ENCODE results near the gene TMEFF2.
"Not testable (repeated sequence)": the region's sequence is repeated elsewhere in the genome, so short reads cannot be mapped to it uniquely, and the experiment has no call there.

Gene TMEFF2

DNA sequence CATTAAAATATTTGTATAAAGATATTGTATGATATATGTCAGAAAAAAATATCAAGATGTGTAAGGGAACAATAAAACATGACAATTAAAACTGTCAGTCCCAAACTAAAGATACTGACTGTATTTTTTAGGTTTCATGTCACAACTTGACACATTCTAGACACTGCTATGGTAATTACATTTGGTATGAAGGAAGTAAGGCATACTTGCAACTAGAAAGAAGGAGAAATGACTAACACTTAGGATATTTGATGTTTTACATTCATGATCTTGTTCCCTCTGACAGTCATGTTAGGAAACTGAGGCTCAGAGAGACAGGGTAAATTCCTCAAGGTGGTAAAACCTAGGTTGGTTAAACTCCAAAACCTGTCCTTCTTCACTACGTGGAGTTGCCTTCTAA lies 68.3 kb downstream of the TMEFF2 start:
- Mint-ChIP-seq H3K27me3 (peaks cover 3% of the 10 kb centered on the region), H3K36me3 (no peaks in the 10 kb centered on the region), H3K27ac (no peak overlapping the region), H3K4me1 (no peaks in the 10 kb centered on the region), H3K4me3 (no peak overlapping the region), H3K9me3 (no peaks in the 10 kb centered on the region)

DNA sequence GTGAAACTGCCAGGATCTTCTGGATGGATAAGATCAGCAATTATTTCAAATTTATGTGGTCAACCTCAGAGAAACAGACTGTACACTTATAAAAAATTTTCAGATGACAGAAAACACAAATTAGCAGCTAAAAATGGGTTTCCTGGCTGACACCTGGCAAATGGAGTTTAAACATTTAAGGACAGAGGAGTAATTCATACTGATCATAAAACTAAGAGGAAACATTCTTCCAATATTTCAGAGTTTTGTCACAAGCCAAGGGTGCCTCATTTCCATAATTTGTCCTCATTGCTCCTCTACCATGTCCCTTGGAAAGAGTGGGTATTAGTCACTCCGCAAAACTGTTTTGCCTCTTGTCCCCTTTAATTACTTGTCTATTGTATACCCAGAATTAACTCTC lies 70.2 kb downstream of the TMEFF2 start:
- H3K9me3 Mint-ChIP-seq: no peaks in the 10 kb centered on the region
- H3K27me3 Mint-ChIP-seq: peaks cover 5% of the 10 kb centered on the region
- H3K27ac Mint-ChIP-seq: no peak overlapping the region
- H3K4me3 Mint-ChIP-seq: no peak overlapping the region
- H3K36me3 Mint-ChIP-seq: no peaks in the 10 kb centered on the region
- H3K4me1 Mint-ChIP-seq: no peaks in the 10 kb centered on the region

DNA sequence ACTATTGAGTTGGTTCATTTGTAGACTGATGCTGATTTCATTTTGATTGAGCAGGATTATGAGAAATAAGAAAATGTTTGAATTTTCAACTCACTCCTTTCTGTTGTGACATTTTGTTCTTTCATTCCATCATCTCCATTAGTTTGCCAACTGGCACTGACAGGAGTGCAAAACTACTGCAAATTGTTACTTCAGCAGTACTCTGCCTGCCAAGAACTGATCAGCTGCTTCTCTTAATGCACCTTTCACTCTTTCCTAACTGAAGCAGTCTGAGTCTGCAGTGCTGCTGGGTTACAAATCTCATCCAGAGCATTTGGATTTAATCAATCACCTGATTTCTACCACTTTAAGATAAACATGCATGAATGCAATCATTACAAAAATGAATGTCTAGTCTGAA lies 70.9 kb downstream of the TMEFF2 start:
- H3K27me3 Mint-ChIP-seq: peaks cover 5% of the 10 kb centered on the region
- no peaks in the 10 kb centered on the region for H3K4me1 Mint-ChIP-seq
- H3K9me3 Mint-ChIP-seq: no peaks in the 10 kb centered on the region

DNA sequence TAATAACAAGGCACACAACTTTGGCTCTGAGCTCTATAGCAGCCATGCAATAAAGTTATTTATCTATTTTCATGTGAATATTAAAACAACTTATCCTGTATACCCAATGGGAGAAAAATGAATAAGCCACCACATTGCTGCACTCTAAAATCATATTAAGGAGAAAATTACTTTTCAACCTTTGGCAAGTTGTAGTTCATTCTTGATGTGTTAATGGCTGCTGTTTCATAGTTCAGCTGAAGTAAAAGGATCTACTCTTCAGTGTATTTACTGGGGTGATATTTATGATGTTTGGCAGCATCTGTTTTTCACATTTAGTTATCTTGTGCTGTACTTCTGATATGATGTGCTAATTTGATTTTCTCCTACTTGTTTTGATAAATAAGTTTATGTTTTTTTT lies 71.8 kb downstream of the TMEFF2 start:
- no peaks in the 10 kb centered on the region for H3K9me3 Mint-ChIP-seq
- no peak overlapping the region for H3K4me3 Mint-ChIP-seq
- peaks cover 5% of the 10 kb centered on the region for H3K27me3 Mint-ChIP-seq
- no peak overlapping the region for H3K27ac Mint-ChIP-seq
- no peaks in the 10 kb centered on the region for H3K4me1 Mint-ChIP-seq
- H3K36me3 Mint-ChIP-seq: no peaks in the 10 kb centered on the region

More for the DNA sequence above, 70.9 kb downstream of the TMEFF2 start:
- H3K27ac Mint-ChIP-seq: no peak overlapping the region
- no peak overlapping the region for H3K4me3 Mint-ChIP-seq
- H3K36me3 Mint-ChIP-seq: no peaks in the 10 kb centered on the region

DNA sequence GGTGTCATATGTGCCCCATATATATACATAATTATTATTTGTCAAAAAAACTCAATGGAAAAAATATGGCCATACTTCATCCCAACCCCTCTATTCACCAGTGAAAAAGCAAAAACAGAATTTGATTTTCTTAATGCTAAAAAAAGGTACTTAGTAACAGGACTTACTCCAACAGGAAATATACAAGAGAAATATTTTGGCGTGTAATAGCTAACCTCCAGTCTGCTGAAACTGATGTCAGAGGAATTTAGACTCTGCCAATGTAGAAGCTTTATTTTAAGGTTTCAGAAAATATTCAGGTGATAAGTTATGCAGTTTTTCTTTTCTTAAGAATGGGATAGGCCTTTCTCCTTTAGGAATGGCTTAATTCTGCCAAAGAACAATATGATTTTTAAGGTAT lies 72.6 kb downstream of the TMEFF2 start:
- Mint-ChIP-seq H3K27me3 (peaks cover 4% of the 10 kb centered on the region), H3K4me3 (no peak overlapping the region), H3K36me3 (no peaks in the 10 kb centered on the region), H3K9me3 (no peaks in the 10 kb centered on the region), H3K4me1 (no peaks in the 10 kb centered on the region), H3K27ac (no peak overlapping the region)

DNA sequence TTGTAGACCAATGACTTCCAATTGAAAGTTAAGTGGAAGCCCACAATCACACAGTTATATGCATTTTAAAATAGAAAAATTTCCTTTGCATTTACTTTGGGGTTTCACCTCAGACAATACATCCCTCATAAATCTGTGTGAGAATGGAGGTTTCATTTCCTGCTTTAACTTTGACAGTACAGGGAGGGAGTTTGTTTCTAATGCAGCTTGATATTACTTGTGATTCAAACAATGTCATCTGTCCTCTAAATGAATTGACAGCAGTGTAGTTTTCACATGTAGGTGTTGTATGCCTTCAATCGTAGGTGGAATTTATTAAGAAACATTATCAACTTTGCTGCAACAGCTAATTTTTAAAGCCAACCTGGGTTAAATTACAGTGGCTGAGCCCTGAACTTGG lies 75.2 kb downstream of the TMEFF2 start:
- Mint-ChIP-seq H3K4me3 (no peak overlapping the region), H3K36me3 (no peaks in the 10 kb centered on the region), H3K27ac (no peak overlapping the region), H3K4me1 (no peaks in the 10 kb centered on the region), H3K27me3 (peaks cover 2% of the 10 kb centered on the region), H3K9me3 (no peaks in the 10 kb centered on the region)

DNA sequence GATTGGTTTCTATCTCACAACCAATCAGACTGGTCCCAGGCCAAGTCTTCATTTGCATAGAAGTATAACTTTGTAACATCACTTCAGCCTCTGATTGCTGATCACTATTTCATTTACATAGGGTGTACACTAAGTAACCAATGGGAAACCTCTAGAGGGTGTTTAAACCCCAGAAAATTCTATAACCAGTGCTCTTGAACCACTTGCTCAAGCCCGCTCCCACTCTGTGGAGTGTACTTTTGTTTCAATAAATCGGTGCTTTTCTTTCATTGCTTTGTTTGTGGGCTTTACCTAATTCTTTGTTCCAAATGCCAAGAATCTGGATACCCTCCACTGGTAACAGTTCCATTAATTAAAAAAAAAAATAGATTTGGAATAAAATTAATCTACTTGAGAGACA lies 77.0 kb downstream of the TMEFF2 start:
- Mint-ChIP-seq H3K4me3 (no peak overlapping the region), H3K4me1 (no peaks in the 10 kb centered on the region)

DNA sequence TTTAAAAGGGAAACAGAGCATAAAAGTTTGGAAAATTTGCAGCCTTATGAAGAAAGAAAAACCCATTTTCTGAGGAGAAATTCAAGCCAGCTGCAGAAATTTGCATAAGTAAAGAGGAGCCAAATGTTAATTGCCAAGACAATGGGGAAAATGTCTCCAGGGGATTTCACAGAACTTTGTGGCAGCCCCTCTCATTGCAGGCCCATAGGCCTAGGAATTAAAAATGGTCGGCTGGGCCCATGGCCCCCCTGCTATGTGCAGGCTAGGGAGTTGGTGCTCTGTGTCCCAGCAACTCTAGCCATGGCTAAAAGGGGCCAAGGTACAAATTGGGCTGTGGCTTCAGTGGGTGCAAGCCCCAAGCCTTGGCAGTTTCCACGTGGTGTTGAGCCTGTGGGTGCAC lies 83.2 kb downstream of the TMEFF2 start:
- H3K27me3 Mint-ChIP-seq, H3K4me1 Mint-ChIP-seq, H3K9me3 Mint-ChIP-seq, H3K27ac Mint-ChIP-seq, H3K36me3 Mint-ChIP-seq, H3K4me3 Mint-ChIP-seq: not testable (repeated sequence)

More for the DNA sequence above, 77.0 kb downstream of the TMEFF2 start:
- no peak overlapping the region for H3K27ac Mint-ChIP-seq
- H3K36me3 Mint-ChIP-seq: no peaks in the 10 kb centered on the region
- no peaks in the 10 kb centered on the region for H3K9me3 Mint-ChIP-seq
- H3K27me3 Mint-ChIP-seq: peaks cover 2% of the 10 kb centered on the region

DNA sequence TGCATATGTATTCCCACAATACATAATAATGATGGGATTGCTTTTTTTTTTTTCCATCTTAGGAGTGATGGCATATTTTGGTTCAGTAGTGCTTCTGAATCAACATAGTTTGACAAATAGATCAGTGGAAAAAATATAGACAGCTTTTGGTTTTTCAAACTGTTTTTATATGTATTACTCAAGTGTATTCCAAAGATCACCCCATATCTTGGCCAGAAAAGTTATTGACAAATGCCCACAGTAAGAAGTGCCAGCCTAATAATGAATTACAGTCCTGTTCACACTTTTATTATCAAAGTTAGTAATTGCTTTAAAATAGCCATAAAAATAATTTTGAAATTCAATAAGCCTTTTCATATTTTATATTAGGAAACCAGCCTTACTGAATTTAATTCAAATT lies 95.0 kb downstream of the TMEFF2 start:
- no peaks in the 10 kb centered on the region for H3K9me3 Mint-ChIP-seq
- no peak overlapping the region for H3K4me3 Mint-ChIP-seq
- no peaks in the 10 kb centered on the region for H3K4me1 Mint-ChIP-seq
- H3K27me3 Mint-ChIP-seq: peaks cover 8% of the 10 kb centered on the region
- no peak overlapping the region for H3K27ac Mint-ChIP-seq
- H3K36me3 Mint-ChIP-seq: no peaks in the 10 kb centered on the region

DNA sequence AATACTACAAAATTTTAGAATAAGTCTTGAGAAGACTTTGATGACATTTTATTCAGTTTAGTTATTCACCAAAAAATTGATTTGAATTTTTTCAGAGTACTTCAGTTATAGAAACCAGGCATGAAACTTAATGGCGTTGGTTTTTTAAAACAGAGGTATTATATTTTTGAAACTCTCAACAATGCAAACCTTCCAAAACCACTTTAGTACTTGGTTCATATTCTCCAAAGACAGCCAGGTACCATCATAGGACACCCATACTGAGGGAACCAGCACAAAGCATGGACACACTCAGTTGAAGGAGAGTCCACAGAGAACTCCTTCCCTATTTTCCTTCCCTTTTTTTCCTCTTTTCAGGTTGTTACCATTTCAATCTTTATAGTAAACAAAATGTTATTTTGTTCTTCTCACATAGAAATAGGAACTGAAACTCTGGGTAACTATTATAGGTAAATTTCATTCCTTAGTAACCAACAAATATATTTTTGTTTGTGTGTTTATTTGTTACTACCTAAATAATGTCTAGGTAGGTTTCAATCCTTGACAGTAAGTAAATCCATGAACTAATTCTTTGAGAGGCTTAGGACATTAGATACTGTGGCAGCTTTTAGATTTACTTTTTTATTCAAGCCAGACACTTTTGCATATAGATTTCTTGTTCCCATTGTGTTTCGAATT lies 95.8 kb downstream of the TMEFF2 start:
- H3K27ac Mint-ChIP-seq: no peak overlapping the region
- peaks cover 6% of the 10 kb centered on the region for H3K27me3 Mint-ChIP-seq
- no peaks in the 10 kb centered on the region for H3K9me3 Mint-ChIP-seq
- no peaks in the 10 kb centered on the region for H3K4me1 Mint-ChIP-seq
- no peak overlapping the region for H3K4me3 Mint-ChIP-seq
- no peaks in the 10 kb centered on the region for H3K36me3 Mint-ChIP-seq

DNA sequence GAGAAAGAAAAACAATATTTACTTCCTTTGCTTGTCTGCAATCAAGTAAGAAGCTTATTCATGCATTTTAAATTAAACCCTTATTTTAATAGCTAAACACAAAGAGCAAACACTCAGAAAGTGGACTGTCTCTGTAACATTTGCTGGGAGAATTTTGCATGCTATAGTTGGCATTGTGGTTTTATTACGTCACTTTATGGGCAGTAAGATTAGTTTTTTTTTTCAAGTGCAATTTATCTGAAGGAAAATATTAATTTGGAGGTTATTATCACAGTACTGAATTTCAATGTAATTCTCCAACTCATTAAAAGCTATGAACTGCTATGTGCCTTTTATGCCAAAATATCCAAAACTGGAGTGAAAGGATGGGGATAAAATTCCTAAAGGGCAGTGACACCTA lies 103.3 kb downstream of the TMEFF2 start:
- Mint-ChIP-seq H3K27me3 (peaks cover 4% of the 10 kb centered on the region), H3K36me3 (no peaks in the 10 kb centered on the region), H3K4me3 (no peak overlapping the region), H3K4me1 (no peaks in the 10 kb centered on the region), H3K9me3 (no peaks in the 10 kb centered on the region), H3K27ac (no peak overlapping the region)

DNA sequence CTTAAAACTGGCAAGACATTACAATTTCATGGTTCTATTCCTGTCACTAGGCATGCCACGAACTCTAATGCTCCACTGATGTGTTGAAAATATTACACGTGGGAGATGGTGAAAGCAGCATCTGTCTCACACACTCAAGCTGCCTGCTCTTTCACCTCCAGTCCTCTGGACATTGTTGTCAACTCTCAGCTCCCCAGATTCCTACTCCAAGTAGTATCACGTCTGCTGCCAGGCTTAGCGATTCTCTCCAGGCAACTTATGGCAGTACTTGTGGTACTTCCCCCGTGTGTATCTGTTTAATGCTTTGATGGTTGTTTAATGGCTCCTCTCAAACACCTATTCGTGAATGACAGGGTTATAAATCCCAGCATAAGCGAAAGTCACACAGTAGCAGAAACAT lies 103.8 kb downstream of the TMEFF2 start:
- Mint-ChIP-seq H3K36me3 (no peaks in the 10 kb centered on the region), H3K4me1 (no peaks in the 10 kb centered on the region), H3K27me3 (peaks cover 4% of the 10 kb centered on the region), H3K4me3 (no peak overlapping the region), H3K27ac (no peak overlapping the region), H3K9me3 (no peaks in the 10 kb centered on the region)

DNA sequence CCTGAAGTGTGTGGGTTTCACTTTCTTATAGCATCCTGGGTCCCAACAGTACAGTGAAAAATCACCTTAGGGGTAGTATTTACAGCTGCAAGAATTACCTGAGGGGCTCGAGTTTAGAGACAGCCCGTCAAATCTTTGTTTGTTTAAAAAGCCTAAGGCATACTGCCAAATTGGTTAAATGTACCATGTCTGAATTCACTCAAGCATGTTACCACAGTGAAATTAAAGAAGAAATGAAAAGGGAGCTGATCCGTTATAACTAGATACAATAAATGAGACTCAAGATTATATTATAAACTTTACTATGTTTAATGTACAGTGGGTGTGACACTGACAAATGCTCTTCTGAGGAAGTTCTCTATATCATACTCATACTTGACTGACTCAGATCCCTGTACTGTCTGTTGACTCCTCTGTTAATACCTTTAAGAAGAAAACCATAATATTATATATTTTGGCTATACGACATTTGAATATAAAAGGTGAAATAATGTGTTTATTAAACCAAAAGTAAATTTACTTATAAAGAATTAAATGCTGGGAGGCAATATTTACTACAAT lies 107.3 kb downstream of the TMEFF2 start:
- Mint-ChIP-seq H3K4me1 (no peaks in the 10 kb centered on the region), H3K27me3 (peaks cover 5% of the 10 kb centered on the region), H3K36me3 (no peaks in the 10 kb centered on the region), H3K9me3 (no peaks in the 10 kb centered on the region), H3K27ac (no peak overlapping the region), H3K4me3 (no peak overlapping the region)

DNA sequence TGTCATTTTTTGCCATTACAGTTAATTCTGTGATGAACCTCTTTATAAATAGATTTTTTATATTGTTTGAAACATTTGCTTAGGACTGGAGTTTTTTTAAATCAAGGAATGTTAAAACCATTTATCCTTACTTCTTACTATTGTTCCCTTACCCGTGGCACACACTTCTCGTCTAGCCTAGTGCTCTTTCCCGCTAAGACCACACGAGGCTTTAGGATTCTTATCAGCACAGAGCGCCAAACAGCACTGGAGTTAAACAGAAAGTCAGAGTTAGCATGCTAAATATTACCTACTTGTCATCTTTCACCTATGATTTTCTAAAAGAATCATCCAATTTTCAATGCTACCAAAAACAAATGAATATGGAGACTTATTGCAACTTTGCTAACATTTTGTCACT lies 112.6 kb downstream of the TMEFF2 start:
- Mint-ChIP-seq H3K27ac (no peak overlapping the region), H3K36me3 (no peaks in the 10 kb centered on the region), H3K27me3 (peaks cover 4% of the 10 kb centered on the region), H3K4me1 (no peaks in the 10 kb centered on the region), H3K4me3 (no peak overlapping the region), H3K9me3 (no peaks in the 10 kb centered on the region)

DNA sequence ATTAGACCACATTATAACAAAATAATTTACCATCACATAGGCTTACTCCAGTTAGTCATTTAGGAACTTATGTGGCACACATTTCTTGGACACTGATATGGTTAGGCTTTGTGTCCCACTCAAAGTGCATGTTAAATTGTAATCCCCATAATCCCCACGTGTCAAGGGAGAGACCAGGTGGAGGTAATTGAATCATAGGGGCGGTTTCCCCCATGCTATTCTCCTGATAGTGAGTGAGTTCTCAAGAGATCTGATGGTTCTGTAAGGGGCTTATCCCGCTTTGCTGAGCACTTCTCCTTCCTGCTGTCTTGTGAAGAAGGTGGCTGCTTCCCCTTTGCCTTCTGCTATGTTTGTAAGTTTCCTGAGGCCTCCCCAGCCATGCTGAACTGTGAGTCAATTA lies 114.6 kb downstream of the TMEFF2 start:
- H3K9me3 Mint-ChIP-seq, H3K36me3 Mint-ChIP-seq, H3K4me3 Mint-ChIP-seq, H3K27ac Mint-ChIP-seq, H3K4me1 Mint-ChIP-seq, H3K27me3 Mint-ChIP-seq: not testable (repeated sequence)

DNA sequence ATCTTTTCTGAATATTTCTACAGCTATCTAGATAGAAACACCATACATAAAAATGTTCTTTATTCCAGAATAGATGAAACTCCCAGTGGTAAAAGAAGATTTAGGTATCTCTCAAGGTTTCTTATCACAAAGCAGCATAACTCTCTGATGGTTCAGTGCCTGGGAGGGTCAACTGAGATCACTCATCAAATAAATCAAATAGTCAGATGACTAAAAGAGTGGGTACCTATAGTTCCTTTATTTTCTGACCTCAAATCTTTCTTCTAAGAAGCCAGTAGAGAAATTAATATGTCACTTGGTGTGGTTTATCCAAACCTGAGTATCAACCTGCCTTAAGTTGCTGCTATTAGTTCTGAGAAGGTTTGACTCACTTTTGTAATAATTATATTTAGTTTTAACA lies 120.9 kb downstream of the TMEFF2 start:
- Mint-ChIP-seq H3K36me3 (no peaks in the 10 kb centered on the region), H3K4me3 (no peak overlapping the region), H3K9me3 (no peaks in the 10 kb centered on the region), H3K27ac (no peak overlapping the region), H3K27me3 (peaks cover 2% of the 10 kb centered on the region), H3K4me1 (peaks cover 23% of the 10 kb centered on the region)

DNA sequence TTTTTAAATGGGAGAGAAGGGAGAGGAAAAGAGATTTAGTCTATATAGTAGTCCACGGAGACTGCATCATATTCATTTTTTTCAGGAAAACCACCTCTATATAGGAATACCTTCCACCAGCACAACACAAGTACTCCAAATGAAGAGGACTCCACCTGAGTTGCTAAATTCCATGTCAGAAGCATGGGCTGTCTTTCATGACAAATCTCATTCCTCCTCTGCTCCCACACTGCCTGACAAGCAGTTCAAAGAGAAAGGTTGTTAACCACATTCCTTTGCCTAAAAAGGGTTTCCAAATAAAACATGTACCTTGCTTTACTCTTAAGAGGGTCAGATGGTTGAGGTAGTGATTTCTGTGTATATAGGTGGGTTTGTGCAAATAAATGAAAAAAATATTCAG lies 122.0 kb downstream of the TMEFF2 start:
- H3K27ac Mint-ChIP-seq: no peak overlapping the region
- H3K4me1 Mint-ChIP-seq: peaks cover 23% of the 10 kb centered on the region
- peaks cover 2% of the 10 kb centered on the region for H3K27me3 Mint-ChIP-seq
- H3K9me3 Mint-ChIP-seq: no peaks in the 10 kb centered on the region
- no peaks in the 10 kb centered on the region for H3K36me3 Mint-ChIP-seq
- no peak overlapping the region for H3K4me3 Mint-ChIP-seq
